ENCODE results near the gene MPV17.
"Not testable (repeated sequence)": the region's sequence is repeated elsewhere in the genome, so short reads cannot be mapped to it uniquely, and the experiment has no call there.

GRCh38 chr2:27319839-27320238, 3.1 kb downstream of the MPV17 start:
- not testable (repeated sequence) for TF ChIP-seq CTCF (conservative IDR thresholded peaks at IDR 0.05 in 1 of 2, IDR thresholded peaks at IDR 0.05 in 1 of 2; ENCODE audit: low read depth in 1 of 2, low read length in 2 of 2); EZH2 (IDR thresholded peaks at IDR 0.05; ENCODE audit: low read length, missing control alignments)

Measured in fibroblast of lung (primary cell).